MM.1S (cell line): Measurements from ENCODE around the gene PPP1R18.
"Not testable (repeated sequence)": the region's sequence is repeated elsewhere in the genome, so short reads cannot be mapped to it uniquely, and the experiment has no call there.

Experiments used
- DNase-seq: peaks from one replicate; pipeline ENCODE4 v3.0.0-alpha.2; 2015
- H2AFZ ChIP-seq: fragments of 300-600 bp; sonication (generic); 2 replicates; pipeline ENCODE4 v1.6.0; 2016; ENCODE audit warnings: antibody characterized with exemption, low read length
- H3F3A ChIP-seq: fragments of 300-600 bp; sonication (generic); 2 replicates; pipeline ENCODE4 v1.6.1; 2016; ENCODE audit warnings: mild to moderate bottlenecking, antibody characterized with exemption, low read length, moderate library complexity, mixed read lengths; ENCODE audit not compliant: insufficient read depth
- H3K27ac ChIP-seq: fragments of 300-600 bp; sonication (generic); 2 replicates; pipeline ENCODE4 v1.5.1; 2016; ENCODE audit warnings: mild to moderate bottlenecking, low read length
- H3K27me3 ChIP-seq: fragments of 300-600 bp; sonication (generic); replicated peaks from 2 replicates; pipeline ENCODE4 v1.6.0; 2016; ENCODE audit warnings: low read length; ENCODE audit not compliant: insufficient read depth
- H3K36me3 ChIP-seq: fragments of 300-600 bp; sonication (generic); replicated peaks from 2 replicates; pipeline ENCODE4 v1.6.1; 2016; ENCODE audit warnings: mild to moderate bottlenecking, low read length, mixed read lengths; ENCODE audit not compliant: insufficient read depth
- H3K4me1 ChIP-seq: fragments of 300-600 bp; sonication (generic); 2 replicates; pipeline ENCODE4 v1.6.1; 2016; ENCODE audit warnings: low read length, mixed read lengths
- H3K4me2 ChIP-seq: fragments of 300-600 bp; sonication (generic); 2 replicates; pipeline ENCODE4 v1.6.0; 2016; ENCODE audit warnings: low read depth, low read length
- H3K4me3 ChIP-seq: fragments of 300-600 bp; sonication (generic); 2 replicates; pipeline ENCODE4 v1.5.1; 2016; ENCODE audit warnings: low read length, mixed read lengths
- H3K79me2 ChIP-seq: fragments of 300-600 bp; sonication (generic); 2 replicates; pipeline ENCODE4 v1.6.1; 2016; ENCODE audit warnings: mixed run types, low read length, mixed read lengths
- H3K9ac ChIP-seq: fragments of 300-600 bp; sonication (generic); 2 replicates; pipeline ENCODE4 v1.6.1; 2016; ENCODE audit warnings: low read length, mixed read lengths
- H3K9me2 ChIP-seq: fragments of 300-600 bp; sonication (generic); replicated peaks from 2 replicates; pipeline ENCODE4 v1.6.1; 2016; ENCODE audit warnings: mild to moderate bottlenecking, low read length, mixed read lengths; ENCODE audit not compliant: insufficient read depth
- H3K9me3 ChIP-seq: fragments of 300-600 bp; sonication (generic); replicated peaks from 2 replicates; pipeline ENCODE4 v1.6.1; 2016; ENCODE audit warnings: mild to moderate bottlenecking, low read length, mixed read lengths; ENCODE audit not compliant: insufficient read depth
- H4K20me1 ChIP-seq: fragments of 300-600 bp; sonication (generic); 2 replicates; pipeline ENCODE4 v1.6.1; 2016; ENCODE audit warnings: mild to moderate bottlenecking, low read length, moderate library complexity, mixed read lengths; ENCODE audit not compliant: insufficient read depth
- CTCF ChIP-seq: fragments of 300-600 bp; sonication (generic); IDR thresholded peaks from 2 replicates; pipeline ENCODE4 v1.5.1; 2016; ENCODE audit warnings: antibody characterized with exemption, low read length, mixed read lengths
- EZH2 ChIP-seq: fragments of 300-600 bp; sonication (generic); optimal IDR thresholded peaks from 2 replicates; pipeline ENCODE3; 2017; ENCODE audit warnings: low read depth, mild to moderate bottlenecking, antibody characterized with exemption, low read length, mixed read lengths
- EZH2phosphoT487 ChIP-seq: fragments of 300-600 bp; sonication (generic); IDR thresholded peaks from 2 replicates; pipeline ENCODE4 v1.6.1; 2018; ENCODE audit warnings: antibody characterized with exemption, low read length

PPP1R18 gene

GRCh38 chr6:30676660-30677285, 9.7 kb downstream of the PPP1R18 start:
- Histone ChIP-seq H3F3A (peaks cover 13% of the 10 kb centered on the region), H4K20me1 (no peaks in the 10 kb centered on the region), H3K4me1 (peaks cover 18% of the 10 kb centered on the region), H3K27me3 (no peaks in the 10 kb centered on the region), H3K9ac (no peak overlapping the region), H2AFZ (no peak overlapping the region), H3K79me2 (peaks cover 47% of the 10 kb centered on the region), H3K9me3 (no peaks in the 10 kb centered on the region), H3K36me3 (0 out of 2 replicates have a peak, but pooled peaks cover 3% of the 10 kb centered on the region), H3K9me2 (no peaks in the 10 kb centered on the region), H3K4me3 (no peak overlapping the region), H3K27ac (no peak overlapping the region), H3K4me2 (no peak overlapping the region)
- DNase-seq = no peak
- TF ChIP-seq CTCF (no peak), EZH2 (no peak), EZH2phosphoT487 (no peak)

- 0 out of 2 replicates have a peak, but pooled peaks cover 9% of the 10 kb centered on the region for H3F3A ChIP-seq
- TF ChIP-seq EZH2 (no peak), EZH2phosphoT487 (no peak), CTCF (peak; percentile 86)
- peak within 1 kb of the TSS; percentile 19; the same call in 1 of the 2 replicates for H3K27ac ChIP-seq
- peak within 1 kb of the TSS; percentile 92 for H3K4me3 ChIP-seq
- DNase-seq = peak; percentile 93
- peak within 1 kb of the TSS; percentile 76 for H2AFZ ChIP-seq
- H3K9me2 ChIP-seq = no peaks in the 10 kb centered on the region
- H3K4me1 ChIP-seq = no peaks in the 10 kb centered on the region
- H3K36me3 ChIP-seq = 0 out of 2 replicates have a peak, but pooled peaks cover 3% of the 10 kb centered on the region
- H3K27me3 ChIP-seq = no peaks in the 10 kb centered on the region
- H3K9ac ChIP-seq = peak within 1 kb of the TSS; percentile 65; the same call in 1 of the 2 replicates
- H3K79me2 ChIP-seq = peaks cover 25% of the 10 kb centered on the region
- peak within 1 kb of the TSS; percentile 68 for H3K4me2 ChIP-seq
- H4K20me1 ChIP-seq = no peaks in the 10 kb centered on the region
- H3K9me3 ChIP-seq = no peaks in the 10 kb centered on the region
Measured at GRCh38 chr6:30672445-30673253, 13.8 kb downstream of the PPP1R18 start, which contains the start of gene DHX16. Gene DHX16 (minus strand): TSS chr6:30673006. CDS start chr6:30672841, 165 bp downstream.

GRCh38 chr6:30670760-30671527, 15.5 kb downstream of the PPP1R18 start:
- Histone ChIP-seq H3K79me2 (peaks cover 25% of the 10 kb centered on the region), H3K9me3 (no peaks in the 10 kb centered on the region), H3K4me3 (no peak overlapping the region), H3K36me3 (no peaks in the 10 kb centered on the region), H4K20me1 (no peaks in the 10 kb centered on the region), H3K4me1 (no peaks in the 10 kb centered on the region), H3K9me2 (no peaks in the 10 kb centered on the region), H3K9ac (no peak overlapping the region), H3K27me3 (no peaks in the 10 kb centered on the region), H3F3A (0 out of 2 replicates have a peak, but pooled peaks cover 2% of the 10 kb centered on the region), H3K4me2 (no peak overlapping the region), H2AFZ (no peak overlapping the region), H3K27ac (no peak overlapping the region)
- TF ChIP-seq CTCF (no peak), EZH2 (no peak), EZH2phosphoT487 (no peak)
- no peak for DNase-seq

- not testable (repeated sequence) for H3K4me2 ChIP-seq, H3K9ac ChIP-seq, DNase-seq, H3K9me3 ChIP-seq, H3K27me3 ChIP-seq, H3K4me1 ChIP-seq, H2AFZ ChIP-seq, H3K36me3 ChIP-seq, H4K20me1 ChIP-seq, H3K27ac ChIP-seq, H3K9me2 ChIP-seq, H3K79me2 ChIP-seq, H3F3A ChIP-seq, H3K4me3 ChIP-seq
Measured at GRCh38 chr6:30666300-30666699, 20.1 kb downstream of the PPP1R18 start.
